Stomach (tissue), 9 donors: ENCODE results near the gene TIMM23. TPM values are rescaled to one million over a fixed set of nuclear protein-coding genes. Genes with fewer than 3 reads are reported as not detected.

Source experiments
- DNase-seq, 2 donors: peaks; one replicate each; pipeline versions ENCODE4 v3.0.0 to v3.0.0-alpha.2; 2013 to 2019
- H3K27ac ChIP-seq, 5 donors: fragments of 200-600 bp in 4 of 5; sonication (generic) in 4 of 5; one replicate each; pipeline ENCODE4 v1.5.1; 2013 to 2019; ENCODE audit warnings: mild to moderate bottlenecking in 1 of 5, moderate library complexity in 1 of 5
- H3K27me3 ChIP-seq, 3 donors: fragments of 200-600 bp; sonication (generic); one replicate each; pipeline ENCODE4 v1.5.1; 2017 to 2019; ENCODE audit warnings: mixed run types in 1 of 3
- H3K36me3 ChIP-seq, 4 donors: fragments of 200-600 bp; sonication (generic); 1 replicate in 3 of 4; 2 replicates in 1 of 4; pipeline ENCODE4 v1.5.1; 2016 to 2019
- H3K4me1 ChIP-seq, 4 donors: fragments of 200-600 bp; sonication (generic); one replicate each; pipeline ENCODE4 v1.5.1; 2016 to 2019
- H3K4me3 ChIP-seq, 4 donors: fragments of 200-600 bp; sonication (generic) in 3 of 4; one replicate each; pipeline ENCODE4 v1.5.1; 2016 to 2019; ENCODE audit warnings: mild to moderate bottlenecking in 1 of 4
- H3K9me3 ChIP-seq, 4 donors: fragments of 200-600 bp; sonication (generic); one replicate each; pipeline ENCODE4 v1.5.1; 2016 to 2019
- EP300 ChIP-seq: sonication (generic); formaldehyde crosslinking; IDR thresholded peaks from one replicate; pipeline ENCODE4 v1.6.1; 2017; ENCODE audit warnings: antibody characterized with exemption
- POLR2A ChIP-seq, 4 donors: fragments of 450-650 bp; IDR thresholded peaks; one replicate each; pipeline ENCODE4 v1.6.1; 2016; ENCODE audit warnings: antibody characterized with exemption in 4 of 4, control low read depth in 2 of 4, mild to moderate bottlenecking in 1 of 4, moderate library complexity in 1 of 4
- POLR2AphosphoS5 ChIP-seq, 3 donors: sonication (generic); formaldehyde crosslinking; IDR thresholded peaks; one replicate each; pipeline ENCODE4 v1.6.1; 2016; ENCODE audit warnings: antibody characterized with exemption in 3 of 3
- WGBS, 5 donors: extraction: QIAGEN DNeasy Blood & Tissue Kit in 3 of 5; methylation state at CpG; one replicate each; pipeline versions ENCODE4 v1.1.5 to v1.1.7; 2013 to 2018; 5-methylcytosine and 5-hydroxymethylcytosine counted together
- intact Hi-C: fragments of 100-400 bp; cut with DNase I; formaldehyde crosslinking; loops from one replicate; pipeline ENCODE4 v1.15.1; 2023; ENCODE audit warnings: low total_unique reads
- polyA plus RNA-seq, 3 donors: library from polyadenylated mRNA; stranded (reverse); fragments of 200-250 nt; gene quantifications; one replicate each; pipeline ENCODE4 v1.2.3, GENCODE V29; 2013
- total RNA-seq, 5 donors: library from RNA; depleted of rRNA; stranded (reverse); fragments of >200 nt; gene quantifications; one replicate each; pipeline versions ENCODE4 v1.1.0 to v1.2.3, GENCODE V29; 2014 to 2016
- TF ChIP-seq, protein P1 (sequence below), 7 experiments: fragments of 450-650 bp in 4 of 7; fragments of 200-600 bp in 3 of 7; sonication (generic) in 3 of 7; IDR thresholded peaks; one replicate each; pipeline ENCODE4 v1.5.1; 2016 to 2019; ENCODE audit warnings: antibody characterized with exemption in 7 of 7, control low read depth in 2 of 7, mild to moderate bottlenecking in 1 of 7
- donor health status: healthy with polysubstance abuse.
- donor health status: Bipolar disorder and iron deficiency.
- donor health status: healthy.

The TIMM23 gene
- total and polyA plus RNA-seq, 8 donors: 20.5 to 111 (median 56.8) TPM

DNA sequence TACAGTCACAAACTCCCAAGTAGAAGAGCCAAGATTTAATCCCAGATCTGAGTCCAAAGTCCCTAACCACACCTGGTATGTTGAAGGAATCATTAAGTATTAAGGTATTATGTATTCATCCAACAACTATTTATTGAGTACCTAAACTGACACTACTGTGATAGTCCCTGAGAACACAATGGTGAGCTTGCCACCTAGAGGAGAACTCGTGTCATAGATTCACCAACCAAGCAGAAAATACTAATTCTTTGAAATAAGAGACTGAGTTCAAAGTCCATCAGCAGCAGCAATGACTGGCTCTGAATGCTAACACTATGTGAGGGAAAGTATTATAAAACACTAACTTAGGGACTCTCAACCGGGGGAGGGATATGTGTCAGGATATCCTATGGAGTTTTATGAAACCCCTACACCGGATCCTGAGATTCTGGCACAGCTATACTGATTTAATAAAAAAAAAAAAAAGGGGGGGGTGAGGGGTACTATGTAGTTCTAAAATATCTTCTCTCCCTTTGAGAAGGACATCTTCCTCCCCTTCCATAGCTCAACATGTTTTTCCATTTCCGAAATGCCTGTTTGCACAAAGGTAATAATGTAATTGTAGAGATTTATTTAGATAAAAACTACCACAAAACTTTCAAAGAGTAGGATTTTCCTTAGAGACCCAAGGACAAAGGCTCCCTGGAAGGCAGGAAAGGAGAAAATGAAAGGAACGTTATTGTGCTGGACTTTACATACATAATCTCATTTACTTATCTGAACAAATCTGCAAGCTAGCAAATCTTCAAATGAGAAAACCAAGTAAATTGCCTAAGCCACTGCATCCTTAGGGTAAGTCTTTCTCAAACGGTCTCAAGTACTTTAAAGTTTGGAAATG, 56.5 kb downstream of the TIMM23 start:
- no peaks in the 10 kb centered on the region for H3K9me3 ChIP-seq
- no peaks in the 10 kb centered on the region for H3K27me3 ChIP-seq
- intact Hi-C loops: no loop called here
- no peaks in the 10 kb centered on the region for H3K36me3 ChIP-seq
- H3K27ac ChIP-seq: peak overlapping the region in 4 of 5 donors; percentile 93 to 94 (median 94)
- TF ChIP-seq EP300: no peak
- peak in 1 of 3 donors; percentile 51 for TF ChIP-seq POLR2AphosphoS5 (IDR thresholded peaks at IDR 0.05)
- TF ChIP-seq, protein P1, sequence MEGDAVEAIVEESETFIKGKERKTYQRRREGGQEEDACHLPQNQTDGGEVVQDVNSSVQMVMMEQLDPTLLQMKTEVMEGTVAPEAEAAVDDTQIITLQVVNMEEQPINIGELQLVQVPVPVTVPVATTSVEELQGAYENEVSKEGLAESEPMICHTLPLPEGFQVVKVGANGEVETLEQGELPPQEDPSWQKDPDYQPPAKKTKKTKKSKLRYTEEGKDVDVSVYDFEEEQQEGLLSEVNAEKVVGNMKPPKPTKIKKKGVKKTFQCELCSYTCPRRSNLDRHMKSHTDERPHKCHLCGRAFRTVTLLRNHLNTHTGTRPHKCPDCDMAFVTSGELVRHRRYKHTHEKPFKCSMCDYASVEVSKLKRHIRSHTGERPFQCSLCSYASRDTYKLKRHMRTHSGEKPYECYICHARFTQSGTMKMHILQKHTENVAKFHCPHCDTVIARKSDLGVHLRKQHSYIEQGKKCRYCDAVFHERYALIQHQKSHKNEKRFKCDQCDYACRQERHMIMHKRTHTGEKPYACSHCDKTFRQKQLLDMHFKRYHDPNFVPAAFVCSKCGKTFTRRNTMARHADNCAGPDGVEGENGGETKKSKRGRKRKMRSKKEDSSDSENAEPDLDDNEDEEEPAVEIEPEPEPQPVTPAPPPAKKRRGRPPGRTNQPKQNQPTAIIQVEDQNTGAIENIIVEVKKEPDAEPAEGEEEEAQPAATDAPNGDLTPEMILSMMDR (IDR thresholded peaks at IDR 0.05): peak in 5 of 7 experiments; percentile 36 to 62 (median 50)
- no peak for TF ChIP-seq POLR2A (IDR thresholded peaks at IDR 0.05)
- peak in 1 of 2 donors; percentile 88 for DNase-seq
- H3K4me3 ChIP-seq: peak overlapping the region; percentile 79 to 90 (median 85)
- H3K4me1 ChIP-seq: peaks cover 63 to 93% (median 75%) of the 10 kb centered on the region in 4 donors
- 9 to 21% (median 12%) methylated on average over 6 of the region's 6 CpGs for WGBS, 5 donors

DNA sequence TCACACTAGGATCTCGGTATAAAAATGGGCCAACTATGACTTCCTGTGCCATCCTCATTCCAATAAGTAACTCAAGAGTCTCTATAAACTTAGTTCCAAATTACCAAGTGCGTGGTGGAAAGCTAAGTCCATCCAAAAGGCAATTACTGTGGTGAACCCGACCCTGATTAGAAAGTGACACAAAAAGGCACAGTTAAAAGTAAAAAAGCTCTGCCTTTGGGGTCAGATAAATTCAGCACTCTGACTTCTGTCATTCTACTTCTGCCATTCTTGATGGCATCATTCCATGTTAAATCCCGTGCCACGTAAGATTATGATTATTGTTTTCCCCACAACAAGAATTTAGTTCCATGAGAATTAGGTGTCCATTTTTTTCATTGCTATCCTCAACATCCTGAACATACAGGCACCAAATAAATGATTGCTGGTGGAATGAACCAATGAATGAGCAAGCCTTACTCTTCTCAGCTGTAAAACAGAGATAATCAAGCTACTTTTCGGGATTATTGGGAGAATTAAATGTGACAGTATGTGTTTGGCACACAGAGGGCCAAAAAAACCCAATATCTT, 57.3 kb downstream of the TIMM23 start:
- Histone ChIP-seq H3K36me3 (no peaks in the 10 kb centered on the region), H3K4me3 (peak overlapping the region; percentile 79 to 90 (median 85)), H3K27me3 (no peaks in the 10 kb centered on the region), H3K4me1 (peaks cover 63 to 90% (median 70%) of the 10 kb centered on the region in 4 donors), H3K27ac (peak overlapping the region; percentile 93 to 94 (median 94)), H3K9me3 (no peaks in the 10 kb centered on the region)
- TF ChIP-seq, protein P1 (IDR thresholded peaks at IDR 0.05): no peak
- TF ChIP-seq EP300 (no peak), POLR2A (IDR thresholded peaks at IDR 0.05) (no peak), POLR2AphosphoS5 (IDR thresholded peaks at IDR 0.05) (no peak)
- no peak for DNase-seq
- intact Hi-C loops: no loop called here
- 8 to 16% (median 10%) methylated on average over 6 of the region's 6 CpGs for WGBS, 5 donors

DNA sequence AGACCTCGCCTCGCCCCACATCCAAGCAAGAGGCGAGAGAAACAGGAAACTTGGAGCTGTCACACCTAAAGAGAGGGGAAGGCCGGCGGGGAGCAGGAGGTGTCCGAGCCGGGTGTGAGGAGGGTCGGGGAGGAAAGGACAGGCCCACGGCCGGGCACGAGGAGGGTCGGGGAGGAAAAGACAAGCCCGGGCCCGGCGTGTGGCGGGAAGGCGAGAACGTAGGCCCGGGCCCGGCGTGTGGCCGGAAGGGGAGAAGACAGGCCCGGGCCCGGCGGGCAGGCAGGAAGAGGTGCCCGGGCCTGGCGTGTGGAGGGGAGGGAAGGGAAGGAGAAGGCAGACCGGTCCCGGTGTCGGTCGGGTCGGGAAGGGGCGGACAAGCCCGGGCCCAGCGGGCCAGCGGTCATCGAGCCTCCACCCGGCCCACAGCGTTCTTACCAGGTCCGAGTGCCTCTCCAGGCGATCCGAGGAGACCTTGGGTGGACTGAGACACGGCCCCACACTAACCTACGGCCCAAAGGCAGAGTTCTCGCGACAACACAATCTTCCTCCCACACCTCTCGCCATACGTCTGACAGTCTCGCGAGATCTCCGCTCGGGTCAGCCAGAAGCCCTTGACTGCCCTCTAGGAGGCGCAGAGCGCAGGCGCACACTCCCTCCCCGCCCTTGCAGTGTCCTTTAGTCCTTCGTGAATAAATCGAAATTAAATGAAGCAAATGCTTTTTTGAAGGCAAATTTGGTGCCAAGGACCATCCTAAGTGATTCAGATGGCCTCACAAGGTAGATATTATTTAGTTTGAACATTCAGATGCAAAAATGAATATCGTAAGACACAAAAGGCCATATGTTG, 58.0 kb downstream of the TIMM23 start, which contains the start of gene NCOA4:
Gene NCOA4, minus strand, starts transcription at position 533 of the 847 bp plus-strand sequence. CDS start 13,943 bp downstream, outside the sequence.
- TF ChIP-seq POLR2AphosphoS5 (IDR thresholded peaks at IDR 0.05) (peak; percentile 62 to 93 (median 91)), EP300 (no peak), POLR2A (IDR thresholded peaks at IDR 0.05) (peak in 2 of 4 donors; percentile 18 to 50)
- TF ChIP-seq, protein P1 (IDR thresholded peaks at IDR 0.05): peak in 5 of 7 experiments; percentile 58 to 77 (median 63)
- WGBS, 5 donors: 1% methylated on average over 43 to 59 of the region's 59 CpGs
- Histone ChIP-seq H3K9me3 (no peaks in the 10 kb centered on the region), H3K27ac (peak within 1 kb of the TSS; percentile 93 to 94 (median 94)), H3K4me1 (peaks cover 56 to 83% (median 63%) of the 10 kb centered on the region in 4 donors), H3K36me3 (no peaks in the 10 kb centered on the region), H3K4me3 (peak within 1 kb of the TSS; percentile 79 to 90 (median 85)), H3K27me3 (no peaks in the 10 kb centered on the region)
- DNase-seq: peak; percentile 99
- intact Hi-C loops: no loop called here
